ENCODE data around the gene ELAVL1. TPM values are rescaled to one million over a fixed set of nuclear protein-coding genes. Genes with fewer than 3 reads are reported as not detected.

The ELAVL1 gene
- total RNA-seq, 1 experiment from 2014 or later: 87.2 TPM

DNA sequence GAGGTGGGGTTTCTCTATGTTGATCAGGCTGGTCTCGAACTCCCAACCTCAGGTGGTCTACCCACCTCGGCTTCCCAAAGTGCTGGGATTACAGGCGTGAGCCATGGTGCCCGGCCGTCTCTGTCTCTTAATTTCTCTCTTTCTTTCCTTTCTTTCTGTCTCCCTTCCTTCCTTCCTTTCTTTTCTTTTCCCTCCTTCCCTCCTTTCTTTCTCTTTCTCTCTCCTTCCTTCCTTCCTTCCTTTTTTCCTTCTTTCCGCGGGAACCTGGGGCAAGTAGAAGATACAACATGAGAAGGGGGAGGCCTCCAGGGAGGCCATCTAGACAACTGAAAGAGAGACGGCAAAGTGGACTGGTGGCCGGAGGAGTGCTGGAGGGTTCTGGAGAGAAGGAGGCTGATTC lies 15.2 kb upstream of the ELAVL1 start:
- TF ChIP-seq EZH2 (IDR thresholded peaks at IDR 0.05; ENCODE audit: low read length, unreplicated experiment) (no peak), CTCF (conservative IDR thresholded peaks at IDR 0.05; ENCODE audit: low read depth, low read length) (no peak), EZH2phosphoT487 (IDR thresholded peaks at IDR 0.05; ENCODE audit: borderline replicate concordance, low read length) (no peak)
- CTCF ChIA-PET: no interaction called here
- no peaks in the 10 kb centered on the region for H3K36me3 ChIP-seq (ENCODE audit: low read depth, low read length)

DNA sequence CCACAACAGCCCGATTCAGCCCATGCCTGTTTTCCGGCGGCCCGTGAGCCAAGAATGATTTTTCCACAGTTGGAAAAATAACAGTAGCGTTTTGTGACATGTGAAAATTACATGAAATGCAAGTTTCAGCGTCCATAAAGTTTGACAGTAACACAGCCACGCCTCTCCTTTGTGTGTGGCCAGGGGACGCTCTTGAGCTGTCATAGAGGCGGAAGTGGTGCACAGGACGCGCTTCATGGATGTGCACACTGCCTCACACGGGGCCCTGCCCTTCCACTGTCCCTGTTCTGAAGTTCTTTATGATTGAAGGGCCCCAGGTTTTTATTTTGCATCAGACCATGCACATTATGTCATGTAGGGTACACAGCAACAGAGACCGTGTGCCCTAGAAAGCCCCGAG lies 12.4 kb upstream of the ELAVL1 start:
- Histone ChIP-seq H4K20me1 (ENCODE audit: low read length) (no peaks in the 10 kb centered on the region), H3F3A (ENCODE audit: low read length, unreplicated experiment) (no peaks in the 10 kb centered on the region), H3K9ac (ENCODE audit: low read length) (no peak overlapping the region), H3K27me3 (ENCODE audit: low read length) (no peaks in the 10 kb centered on the region), H3K9me2 (replicated peaks; ENCODE audit: low read length) (no peaks in the 10 kb centered on the region), H3K36me3 (ENCODE audit: low read depth, low read length) (no peaks in the 10 kb centered on the region), H3K79me2 (ENCODE audit: low read length) (no peaks in the 10 kb centered on the region), H3K4me3 (ENCODE audit: low read length) (no peak overlapping the region), H3K4me1 (ENCODE audit: insufficient read depth, low read length) (no peaks in the 10 kb centered on the region), H2AFZ (ENCODE audit: low read length) (no peak overlapping the region), H3K9me3 (ENCODE audit: low read length) (no peaks in the 10 kb centered on the region), H3K27ac (ENCODE audit: low read length) (no peak overlapping the region), H3K4me2 (ENCODE audit: low read length) (no peak overlapping the region)
- ChIA-PET POLR2A (ENCODE audit: unreplicated experiment) (no interaction called here), CTCF (no interaction called here)
- TF ChIP-seq CTCF (conservative IDR thresholded peaks at IDR 0.05; ENCODE audit: low read depth, low read length): no peak
- no peak for TF ChIP-seq EZH2phosphoT487 (IDR thresholded peaks at IDR 0.05; ENCODE audit: borderline replicate concordance, low read length)
- TF ChIP-seq EZH2 (IDR thresholded peaks at IDR 0.05; ENCODE audit: low read length, unreplicated experiment): no peak
- intact Hi-C loops (cut with micrococcal nuclease): no loop called here
- BruUV-seq (replicated peaks): no TSS peak
- ATAC-seq: no peak
- DNase-seq: no peak

More for the DNA sequence above, 15.2 kb upstream of the ELAVL1 start:
- Histone ChIP-seq H3K9ac (ENCODE audit: low read length) (no peak overlapping the region), H3K4me1 (ENCODE audit: insufficient read depth, low read length) (no peaks in the 10 kb centered on the region), H3K4me2 (ENCODE audit: low read length) (no peak overlapping the region), H3K27me3 (ENCODE audit: low read length) (no peaks in the 10 kb centered on the region), H3K9me2 (replicated peaks; ENCODE audit: low read length) (no peaks in the 10 kb centered on the region), H3K27ac (ENCODE audit: low read length) (no peak overlapping the region), H3K79me2 (ENCODE audit: low read length) (no peaks in the 10 kb centered on the region), H3K9me3 (ENCODE audit: low read length) (no peaks in the 10 kb centered on the region), H3K4me3 (ENCODE audit: low read length) (no peak overlapping the region), H2AFZ (ENCODE audit: low read length) (no peak overlapping the region), H3F3A (ENCODE audit: low read length, unreplicated experiment) (no peaks in the 10 kb centered on the region), H4K20me1 (ENCODE audit: low read length) (no peaks in the 10 kb centered on the region)
- ATAC-seq: no peak
- intact Hi-C loops (cut with micrococcal nuclease): no loop called here
- BruUV-seq (replicated peaks): no TSS peak
- no peak for DNase-seq
- POLR2A ChIA-PET (ENCODE audit: unreplicated experiment): no interaction called here

GRCh38 chr19:8004723-8005513 lies 523 bp downstream of the ELAVL1 start:
- Histone ChIP-seq H3K36me3 (ENCODE audit: low read depth, low read length) (peaks cover 6% of the 10 kb centered on the region), H3K4me1 (ENCODE audit: insufficient read depth, low read length) (peaks cover 32% of the 10 kb centered on the region), H3K27ac (ENCODE audit: low read length) (peak overlapping the region; percentile 27; the same call in 1 of the 2 replicates), H4K20me1 (ENCODE audit: low read length) (peaks cover 43% of the 10 kb centered on the region), H3K79me2 (ENCODE audit: low read length) (peaks cover 58% of the 10 kb centered on the region), H3K27me3 (ENCODE audit: low read length) (no peaks in the 10 kb centered on the region), H3F3A (ENCODE audit: low read length, unreplicated experiment) (no peaks in the 10 kb centered on the region), H3K9ac (ENCODE audit: low read length) (peak overlapping the region; percentile 94), H2AFZ (ENCODE audit: low read length) (no peak overlapping the region), H3K9me2 (replicated peaks; ENCODE audit: low read length) (no peaks in the 10 kb centered on the region), H3K9me3 (ENCODE audit: low read length) (no peaks in the 10 kb centered on the region), H3K4me2 (ENCODE audit: low read length) (peak overlapping the region; percentile 87), H3K4me3 (ENCODE audit: low read length) (peak overlapping the region; percentile 79)
- peak; percentile 19 for DNase-seq
- CTCF ChIA-PET: interaction anchor here (0.7 kb wide), 1 partner anchor 257 kb away, joined by 5 read pairs; no protein-coding TSS in a partner anchor
- intact Hi-C loops (cut with micrococcal nuclease): no loop called here
- no peak for TF ChIP-seq EZH2 (IDR thresholded peaks at IDR 0.05; ENCODE audit: low read length, unreplicated experiment)
- TF ChIP-seq EZH2phosphoT487 (IDR thresholded peaks at IDR 0.05; ENCODE audit: borderline replicate concordance, low read length): no peak
- TF ChIP-seq CTCF (conservative IDR thresholded peaks at IDR 0.05; ENCODE audit: low read depth, low read length): no peak
- POLR2A ChIA-PET (ENCODE audit: unreplicated experiment): interaction anchor here (0.6 to 1.0 kb wide), 4 partner anchors 10 to 419 kb away, joined by 3 to 8 read pairs (median 6); no protein-coding TSS in a partner anchor
- ATAC-seq: peak; percentile 25
- BruUV-seq (replicated peaks): no TSS peak
